HepG2 (cell line): ENCODE results near the gene VAMP8. TPM values are rescaled to one million over a fixed set of nuclear protein-coding genes. Genes with fewer than 3 reads are reported as not detected.

ENCODE experiments used
- GATAD2A ChIP-seq: IDR thresholded peaks from 2 replicates; pipeline ENCODE4 v1.6.1; 2016
- HDAC2 ChIP-seq: sonication (generic); formaldehyde crosslinking; IDR thresholded peaks from 2 replicates; pipeline ENCODE4 v1.4.0; 2020; ENCODE audit warnings: missing genetic modification reagents
- NPAS2 ChIP-seq: sonication (generic); formaldehyde crosslinking; IDR thresholded peaks from 2 replicates; pipeline ENCODE4 v1.8.0; 2022; ENCODE audit warnings: mild to moderate bottlenecking, missing genetic modification reagents, borderline replicate concordance
- RARA ChIP-seq: IDR thresholded peaks from 2 replicates; pipeline ENCODE4 v1.6.1; 2016; ENCODE audit warnings: missing genetic modification reagents, missing compliant biosample characterization
- RXRA ChIP-seq: sonication (generic); formaldehyde crosslinking; IDR thresholded peaks from 2 replicates; pipeline ENCODE4 v1.5.1; 2020; ENCODE audit warnings: missing genetic modification reagents
- SALL1 ChIP-seq: sonication (generic); formaldehyde crosslinking; IDR thresholded peaks from 2 replicates; pipeline ENCODE4 v1.8.0; 2022; ENCODE audit warnings: mild to moderate bottlenecking, missing genetic modification reagents
- SSRP1 ChIP-seq: IDR thresholded peaks from 2 replicates; pipeline ENCODE4 v1.6.1; 2016; ENCODE audit warnings: control low read depth
- TARDBP ChIP-seq: sonication (generic); formaldehyde crosslinking; IDR thresholded peaks from 2 replicates; pipeline ENCODE4 v1.8.0; 2022; ENCODE audit warnings: mild to moderate bottlenecking, missing genetic modification reagents
- TBX2 ChIP-seq: sonication (generic); formaldehyde crosslinking; IDR thresholded peaks from 2 replicates; pipeline ENCODE4 v1.5.0; 2020; ENCODE audit warnings: missing genetic modification reagents, mild to moderate bottlenecking, borderline replicate concordance
- ZBTB38 ChIP-seq: sonication (generic); formaldehyde crosslinking; IDR thresholded peaks from 2 replicates; pipeline ENCODE4 v1.5.1; 2020; ENCODE audit warnings: mild to moderate bottlenecking, missing genetic modification reagents
- polyA plus RNA-seq, 8 experiments: library from polyadenylated mRNA; depleted of rRNA in 3 of 8; stranded (reverse) in 7 of 8; unstranded in 1 of 8; fragments of >200 nt; fragmentation: Illumina TruSeq in 4 of 8; extraction: Trizol in 4 of 8; gene quantifications; 2 replicates each; pipeline versions ENCODE4 v1.2.1 to v1.2.3, GENCODE V29; 2011 to 2016; ENCODE audit warnings: low read depth in 4 of 8, missing spikeins in 1 of 8, mixed read lengths in 1 of 8; ENCODE audit not compliant: insufficient read depth in 1 of 8
- total RNA-seq, 5 experiments: library from RNA; depleted of rRNA; stranded (reverse); fragments of >200 nt; fragmentation: Illumina TruSeq; extraction: Trizol; gene quantifications; 2 replicates each; pipeline ENCODE4 v1.2.3, GENCODE V29; 2016; ENCODE audit warnings: low read depth in 1 of 5
- TF ChIP-seq, protein P1 (sequence below): sonication (generic); formaldehyde crosslinking; IDR thresholded peaks from 2 replicates; pipeline ENCODE4 v1.4.0; 2020; ENCODE audit warnings: missing genetic modification reagents
- TF ChIP-seq, protein P2 (sequence below): IDR thresholded peaks from 2 replicates; pipeline ENCODE4 v1.6.1; 2016; ENCODE audit warnings: mild to moderate bottlenecking
- TF ChIP-seq, protein P3 (sequence below): sonication (generic); formaldehyde crosslinking; IDR thresholded peaks from 2 replicates; pipeline ENCODE4 v1.5.1; 2020; ENCODE audit warnings: mild to moderate bottlenecking, missing genetic modification reagents, moderate library complexity
- TF ChIP-seq, protein P4 (sequence below): IDR thresholded peaks from 2 replicates; pipeline ENCODE4 v1.6.1; 2016; ENCODE audit warnings: low read depth, missing genetic modification reagents, missing compliant biosample characterization
- TF ChIP-seq, protein P5 (sequence below): sonication (generic); formaldehyde crosslinking; IDR thresholded peaks from 2 replicates; pipeline ENCODE4 v1.4.0; 2020; ENCODE audit warnings: mild to moderate bottlenecking, missing genetic modification reagents, borderline replicate concordance

Gene VAMP8
- total and polyA plus RNA-seq, 2 of the 13 experiments (the other 11 are each of a cell fraction or from before 2014, with no cell fraction given), result 83.3 to 157 TPM

DNA sequence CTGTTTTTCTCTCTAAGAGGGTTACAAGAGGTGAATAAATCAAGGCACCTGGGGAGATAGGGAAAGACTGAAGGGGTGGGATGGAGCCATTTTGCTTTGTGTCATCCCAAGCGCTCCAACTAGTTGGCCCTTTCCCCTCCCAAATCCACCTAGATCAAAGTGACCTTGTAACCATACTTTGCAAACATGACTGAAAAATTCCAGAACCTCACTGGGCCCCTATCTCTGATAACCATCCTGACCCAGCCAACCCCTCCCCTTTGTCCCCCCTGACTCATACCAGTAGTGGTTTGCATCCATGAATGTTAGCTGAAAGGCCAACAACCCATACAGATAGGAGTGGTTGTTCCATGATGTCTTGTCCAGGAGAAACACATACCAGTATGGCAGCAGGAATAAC lies 19.2 kb upstream of the VAMP8 start (continued):
- TF ChIP-seq, protein P1, sequence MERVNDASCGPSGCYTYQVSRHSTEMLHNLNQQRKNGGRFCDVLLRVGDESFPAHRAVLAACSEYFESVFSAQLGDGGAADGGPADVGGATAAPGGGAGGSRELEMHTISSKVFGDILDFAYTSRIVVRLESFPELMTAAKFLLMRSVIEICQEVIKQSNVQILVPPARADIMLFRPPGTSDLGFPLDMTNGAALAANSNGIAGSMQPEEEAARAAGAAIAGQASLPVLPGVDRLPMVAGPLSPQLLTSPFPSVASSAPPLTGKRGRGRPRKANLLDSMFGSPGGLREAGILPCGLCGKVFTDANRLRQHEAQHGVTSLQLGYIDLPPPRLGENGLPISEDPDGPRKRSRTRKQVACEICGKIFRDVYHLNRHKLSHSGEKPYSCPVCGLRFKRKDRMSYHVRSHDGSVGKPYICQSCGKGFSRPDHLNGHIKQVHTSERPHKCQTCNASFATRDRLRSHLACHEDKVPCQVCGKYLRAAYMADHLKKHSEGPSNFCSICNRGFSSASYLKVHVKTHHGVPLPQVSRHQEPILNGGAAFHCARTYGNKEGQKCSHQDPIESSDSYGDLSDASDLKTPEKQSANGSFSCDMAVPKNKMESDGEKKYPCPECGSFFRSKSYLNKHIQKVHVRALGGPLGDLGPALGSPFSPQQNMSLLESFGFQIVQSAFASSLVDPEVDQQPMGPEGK (CRISPR knock-in tag), result peak; percentile 82
- TF ChIP-seq SSRP1 (CRISPR knock-in tag) (0 out of 2 replicates have a peak, but pooled peaks have one; percentile 44), RARA (peak; percentile 68), GATAD2A (CRISPR knock-in tag) (peak; percentile 77), ZBTB38 (CRISPR knock-in tag) (no peak), TARDBP (CRISPR knock-in tag) (0 out of 2 replicates have a peak, but pooled peaks have one; percentile 14), TBX2 (CRISPR knock-in tag) (peak; percentile 21; the same call in 1 of the 2 replicates), NPAS2 (no peak), RXRA (CRISPR knock-in tag) (peak; percentile 33; the same call in 1 of the 2 replicates), SALL1 (peak; percentile 67), HDAC2 (CRISPR knock-in tag) (0 out of 2 replicates have a peak, but pooled peaks have one; percentile 12)
- TF ChIP-seq, protein P2, sequence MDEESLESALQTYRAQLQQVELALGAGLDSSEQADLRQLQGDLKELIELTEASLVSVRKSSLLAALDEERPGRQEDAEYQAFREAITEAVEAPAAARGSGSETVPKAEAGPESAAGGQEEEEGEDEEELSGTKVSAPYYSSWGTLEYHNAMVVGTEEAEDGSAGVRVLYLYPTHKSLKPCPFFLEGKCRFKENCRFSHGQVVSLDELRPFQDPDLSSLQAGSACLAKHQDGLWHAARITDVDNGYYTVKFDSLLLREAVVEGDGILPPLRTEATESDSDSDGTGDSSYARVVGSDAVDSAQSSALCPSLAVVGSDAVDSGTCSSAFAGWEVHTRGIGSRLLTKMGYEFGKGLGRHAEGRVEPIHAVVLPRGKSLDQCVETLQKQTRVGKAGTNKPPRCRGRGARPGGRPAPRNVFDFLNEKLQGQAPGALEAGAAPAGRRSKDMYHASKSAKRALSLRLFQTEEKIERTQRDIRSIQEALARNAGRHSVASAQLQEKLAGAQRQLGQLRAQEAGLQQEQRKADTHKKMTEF (CRISPR knock-in tag), result 0 out of 2 replicates have a peak, but pooled peaks have one; percentile 22
- TF ChIP-seq, protein P3, sequence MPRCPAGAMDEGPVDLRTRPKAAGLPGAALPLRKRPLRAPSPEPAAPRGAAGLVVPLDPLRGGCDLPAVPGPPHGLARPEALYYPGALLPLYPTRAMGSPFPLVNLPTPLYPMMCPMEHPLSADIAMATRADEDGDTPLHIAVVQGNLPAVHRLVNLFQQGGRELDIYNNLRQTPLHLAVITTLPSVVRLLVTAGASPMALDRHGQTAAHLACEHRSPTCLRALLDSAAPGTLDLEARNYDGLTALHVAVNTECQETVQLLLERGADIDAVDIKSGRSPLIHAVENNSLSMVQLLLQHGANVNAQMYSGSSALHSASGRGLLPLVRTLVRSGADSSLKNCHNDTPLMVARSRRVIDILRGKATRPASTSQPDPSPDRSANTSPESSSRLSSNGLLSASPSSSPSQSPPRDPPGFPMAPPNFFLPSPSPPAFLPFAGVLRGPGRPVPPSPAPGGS (CRISPR knock-in tag), result no peak
- TF ChIP-seq, protein P4, sequence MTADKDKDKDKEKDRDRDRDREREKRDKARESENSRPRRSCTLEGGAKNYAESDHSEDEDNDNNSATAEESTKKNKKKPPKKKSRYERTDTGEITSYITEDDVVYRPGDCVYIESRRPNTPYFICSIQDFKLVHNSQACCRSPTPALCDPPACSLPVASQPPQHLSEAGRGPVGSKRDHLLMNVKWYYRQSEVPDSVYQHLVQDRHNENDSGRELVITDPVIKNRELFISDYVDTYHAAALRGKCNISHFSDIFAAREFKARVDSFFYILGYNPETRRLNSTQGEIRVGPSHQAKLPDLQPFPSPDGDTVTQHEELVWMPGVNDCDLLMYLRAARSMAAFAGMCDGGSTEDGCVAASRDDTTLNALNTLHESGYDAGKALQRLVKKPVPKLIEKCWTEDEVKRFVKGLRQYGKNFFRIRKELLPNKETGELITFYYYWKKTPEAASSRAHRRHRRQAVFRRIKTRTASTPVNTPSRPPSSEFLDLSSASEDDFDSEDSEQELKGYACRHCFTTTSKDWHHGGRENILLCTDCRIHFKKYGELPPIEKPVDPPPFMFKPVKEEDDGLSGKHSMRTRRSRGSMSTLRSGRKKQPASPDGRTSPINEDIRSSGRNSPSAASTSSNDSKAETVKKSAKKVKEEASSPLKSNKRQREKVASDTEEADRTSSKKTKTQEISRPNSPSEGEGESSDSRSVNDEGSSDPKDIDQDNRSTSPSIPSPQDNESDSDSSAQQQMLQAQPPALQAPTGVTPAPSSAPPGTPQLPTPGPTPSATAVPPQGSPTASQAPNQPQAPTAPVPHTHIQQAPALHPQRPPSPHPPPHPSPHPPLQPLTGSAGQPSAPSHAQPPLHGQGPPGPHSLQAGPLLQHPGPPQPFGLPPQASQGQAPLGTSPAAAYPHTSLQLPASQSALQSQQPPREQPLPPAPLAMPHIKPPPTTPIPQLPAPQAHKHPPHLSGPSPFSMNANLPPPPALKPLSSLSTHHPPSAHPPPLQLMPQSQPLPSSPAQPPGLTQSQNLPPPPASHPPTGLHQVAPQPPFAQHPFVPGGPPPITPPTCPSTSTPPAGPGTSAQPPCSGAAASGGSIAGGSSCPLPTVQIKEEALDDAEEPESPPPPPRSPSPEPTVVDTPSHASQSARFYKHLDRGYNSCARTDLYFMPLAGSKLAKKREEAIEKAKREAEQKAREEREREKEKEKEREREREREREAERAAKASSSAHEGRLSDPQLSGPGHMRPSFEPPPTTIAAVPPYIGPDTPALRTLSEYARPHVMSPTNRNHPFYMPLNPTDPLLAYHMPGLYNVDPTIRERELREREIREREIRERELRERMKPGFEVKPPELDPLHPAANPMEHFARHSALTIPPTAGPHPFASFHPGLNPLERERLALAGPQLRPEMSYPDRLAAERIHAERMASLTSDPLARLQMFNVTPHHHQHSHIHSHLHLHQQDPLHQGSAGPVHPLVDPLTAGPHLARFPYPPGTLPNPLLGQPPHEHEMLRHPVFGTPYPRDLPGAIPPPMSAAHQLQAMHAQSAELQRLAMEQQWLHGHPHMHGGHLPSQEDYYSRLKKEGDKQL (CRISPR knock-in tag), result peak; percentile 47; the same call in 1 of the 2 replicates
- TF ChIP-seq, protein P5, sequence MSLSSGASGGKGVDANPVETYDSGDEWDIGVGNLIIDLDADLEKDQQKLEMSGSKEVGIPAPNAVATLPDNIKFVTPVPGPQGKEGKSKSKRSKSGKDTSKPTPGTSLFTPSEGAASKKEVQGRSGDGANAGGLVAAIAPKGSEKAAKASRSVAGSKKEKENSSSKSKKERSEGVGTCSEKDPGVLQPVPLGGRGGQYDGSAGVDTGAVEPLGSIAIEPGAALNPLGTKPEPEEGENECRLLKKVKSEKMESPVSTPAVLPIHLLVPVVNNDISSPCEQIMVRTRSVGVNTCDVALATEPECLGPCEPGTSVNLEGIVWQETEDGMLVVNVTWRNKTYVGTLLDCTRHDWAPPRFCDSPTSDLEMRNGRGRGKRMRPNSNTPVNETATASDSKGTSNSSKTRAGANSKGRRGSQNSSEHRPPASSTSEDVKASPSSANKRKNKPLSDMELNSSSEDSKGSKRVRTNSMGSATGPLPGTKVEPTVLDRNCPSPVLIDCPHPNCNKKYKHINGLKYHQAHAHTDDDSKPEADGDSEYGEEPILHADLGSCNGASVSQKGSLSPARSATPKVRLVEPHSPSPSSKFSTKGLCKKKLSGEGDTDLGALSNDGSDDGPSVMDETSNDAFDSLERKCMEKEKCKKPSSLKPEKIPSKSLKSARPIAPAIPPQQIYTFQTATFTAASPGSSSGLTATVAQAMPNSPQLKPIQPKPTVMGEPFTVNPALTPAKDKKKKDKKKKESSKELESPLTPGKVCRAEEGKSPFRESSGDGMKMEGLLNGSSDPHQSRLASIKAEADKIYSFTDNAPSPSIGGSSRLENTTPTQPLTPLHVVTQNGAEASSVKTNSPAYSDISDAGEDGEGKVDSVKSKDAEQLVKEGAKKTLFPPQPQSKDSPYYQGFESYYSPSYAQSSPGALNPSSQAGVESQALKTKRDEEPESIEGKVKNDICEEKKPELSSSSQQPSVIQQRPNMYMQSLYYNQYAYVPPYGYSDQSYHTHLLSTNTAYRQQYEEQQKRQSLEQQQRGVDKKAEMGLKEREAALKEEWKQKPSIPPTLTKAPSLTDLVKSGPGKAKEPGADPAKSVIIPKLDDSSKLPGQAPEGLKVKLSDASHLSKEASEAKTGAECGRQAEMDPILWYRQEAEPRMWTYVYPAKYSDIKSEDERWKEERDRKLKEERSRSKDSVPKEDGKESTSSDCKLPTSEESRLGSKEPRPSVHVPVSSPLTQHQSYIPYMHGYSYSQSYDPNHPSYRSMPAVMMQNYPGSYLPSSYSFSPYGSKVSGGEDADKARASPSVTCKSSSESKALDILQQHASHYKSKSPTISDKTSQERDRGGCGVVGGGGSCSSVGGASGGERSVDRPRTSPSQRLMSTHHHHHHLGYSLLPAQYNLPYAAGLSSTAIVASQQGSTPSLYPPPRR (CRISPR knock-in tag), result peak; percentile 66; the same call in 1 of the 2 replicates
